ENCODE results near the gene DHRSX. TPM values are rescaled to one million over a fixed set of nuclear protein-coding genes. Genes with fewer than 3 reads are reported as not detected.

Gene DHRSX
- total RNA-seq, 1 experiment from 2014 or later, result 11.5 TPM

GRCh38 chrX:2348211-2348610, 152.6 kb downstream of the DHRSX start:
- Histone ChIP-seq H3K36me3 (ENCODE audit: low read depth, low read length) (no peaks in the 10 kb centered on the region), H3K27ac (ENCODE audit: low read length) (no peak overlapping the region), H2AFZ (ENCODE audit: low read length) (no peak overlapping the region), H3K79me2 (ENCODE audit: low read length) (no peaks in the 10 kb centered on the region), H4K20me1 (ENCODE audit: low read length) (no peaks in the 10 kb centered on the region), H3K4me3 (ENCODE audit: low read length) (no peak overlapping the region), H3K9me2 (replicated peaks; ENCODE audit: low read length) (no peaks in the 10 kb centered on the region), H3K27me3 (ENCODE audit: low read length) (no peaks in the 10 kb centered on the region), H3K4me1 (ENCODE audit: insufficient read depth, low read length) (peaks cover 20% of the 10 kb centered on the region), H3K9ac (ENCODE audit: low read length) (no peak overlapping the region), H3F3A (ENCODE audit: low read length, unreplicated experiment) (no peaks in the 10 kb centered on the region), H3K9me3 (ENCODE audit: low read length) (no peaks in the 10 kb centered on the region), H3K4me2 (ENCODE audit: low read length) (no peak overlapping the region)
- BruUV-seq (replicated peaks), result no TSS peak
- ATAC-seq, result no peak
- no peak for DNase-seq
- intact Hi-C loops (cut with micrococcal nuclease), result no loop called here
- ChIA-PET POLR2A (ENCODE audit: unreplicated experiment) (no interaction called here), CTCF (no interaction called here)
- TF ChIP-seq EZH2phosphoT487 (IDR thresholded peaks at IDR 0.05; ENCODE audit: borderline replicate concordance, low read length), result no peak
- no peak for TF ChIP-seq CTCF (conservative IDR thresholded peaks at IDR 0.05; ENCODE audit: low read depth, low read length)
- TF ChIP-seq EZH2 (IDR thresholded peaks at IDR 0.05; ENCODE audit: low read length, unreplicated experiment), result no peak

- ATAC-seq (no peak), DNase-seq (no peak)
- intact Hi-C loops (cut with micrococcal nuclease), result no loop called here
- H3K4me2 ChIP-seq (ENCODE audit: low read length), result no peak overlapping the region
- no peak overlapping the region for H3K4me3 ChIP-seq (ENCODE audit: low read length)
- no peak overlapping the region for H2AFZ ChIP-seq (ENCODE audit: low read length)
- no peaks in the 10 kb centered on the region for H3K79me2 ChIP-seq (ENCODE audit: low read length)
- BruUV-seq (replicated peaks), result no TSS peak
- POLR2A ChIA-PET (ENCODE audit: unreplicated experiment), result no interaction called here
- H3K9me2 ChIP-seq (replicated peaks; ENCODE audit: low read length), result no peaks in the 10 kb centered on the region
- H3K27me3 ChIP-seq (ENCODE audit: low read length), result no peaks in the 10 kb centered on the region
- no peak for TF ChIP-seq EZH2phosphoT487 (IDR thresholded peaks at IDR 0.05; ENCODE audit: borderline replicate concordance, low read length)
- no peak for TF ChIP-seq EZH2 (IDR thresholded peaks at IDR 0.05; ENCODE audit: low read length, unreplicated experiment)
- peaks cover under 1% of the 10 kb centered on the region; the same call in 1 of the 2 replicates for H3K4me1 ChIP-seq (ENCODE audit: insufficient read depth, low read length)
- no peak overlapping the region for H3K9ac ChIP-seq (ENCODE audit: low read length)
- H4K20me1 ChIP-seq (ENCODE audit: low read length), result no peaks in the 10 kb centered on the region
- CTCF ChIA-PET, result no interaction called here
- H3K9me3 ChIP-seq (ENCODE audit: low read length), result no peaks in the 10 kb centered on the region
- H3K36me3 ChIP-seq (ENCODE audit: low read depth, low read length), result no peaks in the 10 kb centered on the region
- no peaks in the 10 kb centered on the region for H3F3A ChIP-seq (ENCODE audit: low read length, unreplicated experiment)
- H3K27ac ChIP-seq (ENCODE audit: low read length), result no peak overlapping the region
Measured at GRCh38 chrX:2346158-2346557, 154.6 kb downstream of the DHRSX start.

GRCh38 chrX:2345562-2345961, 155.2 kb downstream of the DHRSX start:
- TF ChIP-seq EZH2 (IDR thresholded peaks at IDR 0.05; ENCODE audit: low read length, unreplicated experiment) (no peak), EZH2phosphoT487 (IDR thresholded peaks at IDR 0.05; ENCODE audit: borderline replicate concordance, low read length) (no peak), CTCF (conservative IDR thresholded peaks at IDR 0.05; ENCODE audit: low read depth, low read length) (no peak)
- no TSS peak for BruUV-seq (replicated peaks)

More at GRCh38 chrX:2345562-2345961, 155.2 kb downstream of the DHRSX start:
- H3K4me1 ChIP-seq (ENCODE audit: insufficient read depth, low read length), result no peaks in the 10 kb centered on the region
- H3K9me3 ChIP-seq (ENCODE audit: low read length), result no peaks in the 10 kb centered on the region
- DNase-seq, result no peak
- no peaks in the 10 kb centered on the region for H3K36me3 ChIP-seq (ENCODE audit: low read depth, low read length)
- no peaks in the 10 kb centered on the region for H4K20me1 ChIP-seq (ENCODE audit: low read length)
- H3K27ac ChIP-seq (ENCODE audit: low read length), result no peak overlapping the region
- no peaks in the 10 kb centered on the region for H3K27me3 ChIP-seq (ENCODE audit: low read length)
- no peaks in the 10 kb centered on the region for H3K79me2 ChIP-seq (ENCODE audit: low read length)
- H3F3A ChIP-seq (ENCODE audit: low read length, unreplicated experiment), result no peaks in the 10 kb centered on the region
- CTCF ChIA-PET, result no interaction called here
- no peak overlapping the region for H3K9ac ChIP-seq (ENCODE audit: low read length)
- H3K4me2 ChIP-seq (ENCODE audit: low read length), result no peak overlapping the region
- no peak overlapping the region for H3K4me3 ChIP-seq (ENCODE audit: low read length)
- H3K9me2 ChIP-seq (replicated peaks; ENCODE audit: low read length), result no peaks in the 10 kb centered on the region
- ATAC-seq, result no peak
- H2AFZ ChIP-seq (ENCODE audit: low read length), result no peak overlapping the region
- POLR2A ChIA-PET (ENCODE audit: unreplicated experiment), result no interaction called here
- intact Hi-C loops (cut with micrococcal nuclease), result no loop called here

All from PC-3 (cell line).